Colonic mucosa (tissue), 4 donors: ENCODE data around the gene STBD1. TPM values are rescaled to one million over a fixed set of nuclear protein-coding genes. Genes with fewer than 3 reads are reported as not detected.

ENCODE experiments used
- DNase-seq: peaks from one replicate; pipeline ENCODE4 v3.0.0-alpha.2; 2020
- H3K27ac ChIP-seq: fragments of 200-600 bp; one replicate; pipeline ENCODE4 v1.8.0; 2021
- H3K27me3 ChIP-seq: fragments of 200-600 bp; one replicate; pipeline ENCODE4 v1.8.0; 2021
- H3K36me3 ChIP-seq: fragments of 200-600 bp; one replicate; pipeline ENCODE4 v1.8.0; 2021
- H3K4me1 ChIP-seq: fragments of 200-600 bp; one replicate; pipeline ENCODE4 v1.8.0; 2021; ENCODE audit warnings: mild to moderate bottlenecking
- H3K4me3 ChIP-seq: fragments of 200-600 bp; one replicate; pipeline ENCODE4 v1.8.0; 2021
- H3K9ac ChIP-seq, 2 donors: one replicate each; pipeline ENCODE4 v1.7.0; 2013; ENCODE audit warnings: control low read depth in 2 of 2, low read depth in 2 of 2, low read length in 2 of 2
- H3K9me3 ChIP-seq: fragments of 200-600 bp; one replicate; pipeline ENCODE4 v1.8.0; 2021
- CTCF ChIP-seq: fragments of 200-600 bp; IDR thresholded peaks from one replicate; pipeline ENCODE4 v1.8.0; 2022; ENCODE audit warnings: antibody characterized with exemption, mild to moderate bottlenecking
- intact Hi-C: fragments of 100-400 bp; cut with DNase I; formaldehyde crosslinking; loops from one replicate; pipeline ENCODE4 v1.14.1; 2022
- total RNA-seq, 2 donors: library from RNA; stranded (reverse); fragmentation: NEBNext Ultra II Directional in 1 of 2; extraction: Animal tissue kit (Norgen Biotek cat#: 25700) in 1 of 2; gene quantifications; one replicate each; pipeline ENCODE4 v1.2.1, GENCODE V29; 2021
- donor health status: healthy.
- donor health status: DM: no; HTN: no; CAD: no.
- donor health status: DM: no; HTN: no; CAD: no.

Gene STBD1
- total RNA-seq, 2 donors from 2014 or later: 11.8 to 39.2 TPM

- H3K9ac ChIP-seq: no peak overlapping the region
- no peaks in the 10 kb centered on the region for H3K36me3 ChIP-seq
- no peak for DNase-seq
- no peaks in the 10 kb centered on the region for H3K4me1 ChIP-seq
- no peak overlapping the region for H3K27ac ChIP-seq
- H3K27me3 ChIP-seq: no peaks in the 10 kb centered on the region
- no peaks in the 10 kb centered on the region for H3K9me3 ChIP-seq
- TF ChIP-seq CTCF: no peak
- intact Hi-C loops: no loop called here
- no peak overlapping the region for H3K4me3 ChIP-seq
Observed at GRCh38 chr4:76292730-76293129, 13.8 kb upstream of the STBD1 start.

GRCh38 chr4:76293772-76294171 is 12.8 kb upstream of the STBD1 start:
- no peaks in the 10 kb centered on the region for H3K27me3 ChIP-seq
- TF ChIP-seq CTCF: no peak
- intact Hi-C loops: no loop called here
- H3K9ac ChIP-seq: no peak overlapping the region
- H3K27ac ChIP-seq: no peak overlapping the region
- H3K9me3 ChIP-seq: no peaks in the 10 kb centered on the region
- DNase-seq: no peak
- no peak overlapping the region for H3K4me3 ChIP-seq
- H3K36me3 ChIP-seq: no peaks in the 10 kb centered on the region
- H3K4me1 ChIP-seq: no peaks in the 10 kb centered on the region

- Histone ChIP-seq H3K9ac (no peak overlapping the region), H3K27ac (no peak overlapping the region), H3K9me3 (no peaks in the 10 kb centered on the region), H3K27me3 (no peaks in the 10 kb centered on the region), H3K4me1 (peaks cover 3% of the 10 kb centered on the region), H3K36me3 (no peaks in the 10 kb centered on the region), H3K4me3 (no peak overlapping the region)
- TF ChIP-seq CTCF: no peak
- DNase-seq: no peak
- intact Hi-C loops: no loop called here
Observed at GRCh38 chr4:76296286-76296820, 10.2 kb upstream of the STBD1 start.

- Histone ChIP-seq H3K36me3 (no peaks in the 10 kb centered on the region), H3K27me3 (no peaks in the 10 kb centered on the region), H3K4me3 (no peak overlapping the region), H3K9ac (no peak overlapping the region), H3K27ac (no peak overlapping the region), H3K4me1 (peaks cover 3% of the 10 kb centered on the region), H3K9me3 (no peaks in the 10 kb centered on the region)
- intact Hi-C loops: no loop called here
- no peak for DNase-seq
- TF ChIP-seq CTCF: no peak
Observed at GRCh38 chr4:76298227-76298626, 8.3 kb upstream of the STBD1 start.

GRCh38 chr4:76300012-76300411 is 6.5 kb upstream of the STBD1 start:
- intact Hi-C loops: no loop called here
- H3K4me3 ChIP-seq: no peak overlapping the region
- no peaks in the 10 kb centered on the region for H3K36me3 ChIP-seq
- no peak for DNase-seq
- no peaks in the 10 kb centered on the region for H3K9me3 ChIP-seq
- H3K27me3 ChIP-seq: no peaks in the 10 kb centered on the region
- H3K4me1 ChIP-seq: peaks cover 3% of the 10 kb centered on the region
- no peak for TF ChIP-seq CTCF
- H3K9ac ChIP-seq: no peak overlapping the region
- H3K27ac ChIP-seq: no peak overlapping the region
